Measurements from ENCODE around the gene CD300LF. TPM values are rescaled to one million over a fixed set of nuclear protein-coding genes. Genes with fewer than 3 reads are reported as not detected.

Gene CD300LF
- total RNA-seq, 4 donors from 2014 or later: 0.27 TPM; not detected in 3

DNA sequence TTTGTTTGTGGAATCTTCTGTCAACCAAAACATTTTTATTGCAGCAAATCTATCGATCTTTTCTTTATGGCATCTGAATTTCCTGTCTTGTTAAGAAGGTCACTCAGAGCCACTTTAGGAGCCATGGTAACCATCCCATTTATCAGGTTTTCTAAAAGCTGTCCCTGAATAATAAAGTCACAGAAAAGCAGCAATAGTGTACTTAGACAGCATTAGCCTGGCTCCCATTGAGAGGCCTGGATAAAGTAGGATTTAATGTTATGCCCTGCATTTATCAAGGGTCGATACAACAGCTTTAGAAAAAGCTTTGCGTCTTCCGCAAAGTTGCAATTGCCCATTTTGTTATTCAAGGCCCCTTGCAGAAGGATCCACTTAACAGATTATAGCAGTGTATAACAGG, 10.1 kb upstream of the CD300LF start:
- no peak overlapping the region for H3K27ac ChIP-seq
- H3K9me3 ChIP-seq: no peaks in the 10 kb centered on the region
- no peak for ATAC-seq
- H3K27me3 ChIP-seq: peaks cover 14% of the 10 kb centered on the region
- H3K36me3 ChIP-seq: no peaks in the 10 kb centered on the region
- H3K4me1 ChIP-seq: no peaks in the 10 kb centered on the region
- TF ChIP-seq POLR2A (IDR thresholded peaks at IDR 0.05) (no peak), EP300 (IDR thresholded peaks at IDR 0.05) (no peak), POLR2AphosphoS5 (IDR thresholded peaks at IDR 0.05) (no peak)
- TF ChIP-seq, protein P1, sequence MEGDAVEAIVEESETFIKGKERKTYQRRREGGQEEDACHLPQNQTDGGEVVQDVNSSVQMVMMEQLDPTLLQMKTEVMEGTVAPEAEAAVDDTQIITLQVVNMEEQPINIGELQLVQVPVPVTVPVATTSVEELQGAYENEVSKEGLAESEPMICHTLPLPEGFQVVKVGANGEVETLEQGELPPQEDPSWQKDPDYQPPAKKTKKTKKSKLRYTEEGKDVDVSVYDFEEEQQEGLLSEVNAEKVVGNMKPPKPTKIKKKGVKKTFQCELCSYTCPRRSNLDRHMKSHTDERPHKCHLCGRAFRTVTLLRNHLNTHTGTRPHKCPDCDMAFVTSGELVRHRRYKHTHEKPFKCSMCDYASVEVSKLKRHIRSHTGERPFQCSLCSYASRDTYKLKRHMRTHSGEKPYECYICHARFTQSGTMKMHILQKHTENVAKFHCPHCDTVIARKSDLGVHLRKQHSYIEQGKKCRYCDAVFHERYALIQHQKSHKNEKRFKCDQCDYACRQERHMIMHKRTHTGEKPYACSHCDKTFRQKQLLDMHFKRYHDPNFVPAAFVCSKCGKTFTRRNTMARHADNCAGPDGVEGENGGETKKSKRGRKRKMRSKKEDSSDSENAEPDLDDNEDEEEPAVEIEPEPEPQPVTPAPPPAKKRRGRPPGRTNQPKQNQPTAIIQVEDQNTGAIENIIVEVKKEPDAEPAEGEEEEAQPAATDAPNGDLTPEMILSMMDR (IDR thresholded peaks at IDR 0.05): no peak
- 62 to 89% methylated on average over 4 of the region's 4 CpGs for WGBS, 2 donors (ENCODE audit: low coverage in 1 of 2)
- H3K4me3 ChIP-seq: no peak overlapping the region

DNA sequence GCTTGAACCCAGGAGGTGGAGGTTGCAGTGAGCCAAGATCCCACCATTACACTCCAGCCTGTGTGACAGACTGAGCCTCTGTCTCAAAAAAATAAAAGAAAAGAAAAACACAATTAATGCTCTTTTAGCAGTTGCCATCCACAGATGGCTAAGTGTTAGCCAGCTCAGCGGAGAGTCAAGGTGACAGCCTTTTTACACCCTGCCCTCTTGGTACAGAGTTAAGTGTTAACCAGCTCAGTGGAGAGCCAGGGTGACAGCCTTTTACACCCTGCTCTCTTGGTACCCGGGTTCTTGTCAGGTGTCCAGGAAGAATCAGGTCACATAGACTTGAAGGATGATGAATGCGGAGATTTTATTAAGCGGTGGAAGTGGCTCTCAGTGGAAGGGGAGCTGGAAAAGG, 7.8 kb upstream of the CD300LF start:
- Histone ChIP-seq H3K27me3 (peaks cover 17% of the 10 kb centered on the region), H3K9me3 (no peaks in the 10 kb centered on the region), H3K27ac (no peak overlapping the region), H3K4me3 (no peak overlapping the region), H3K4me1 (no peaks in the 10 kb centered on the region), H3K36me3 (no peaks in the 10 kb centered on the region)
- no peak for ATAC-seq
- no peak for TF ChIP-seq POLR2A (IDR thresholded peaks at IDR 0.05)
- 81 to 83% methylated on average over 1 to 3 of the region's 4 CpGs for WGBS, 2 donors (ENCODE audit: low coverage in 1 of 2)

DNA sequence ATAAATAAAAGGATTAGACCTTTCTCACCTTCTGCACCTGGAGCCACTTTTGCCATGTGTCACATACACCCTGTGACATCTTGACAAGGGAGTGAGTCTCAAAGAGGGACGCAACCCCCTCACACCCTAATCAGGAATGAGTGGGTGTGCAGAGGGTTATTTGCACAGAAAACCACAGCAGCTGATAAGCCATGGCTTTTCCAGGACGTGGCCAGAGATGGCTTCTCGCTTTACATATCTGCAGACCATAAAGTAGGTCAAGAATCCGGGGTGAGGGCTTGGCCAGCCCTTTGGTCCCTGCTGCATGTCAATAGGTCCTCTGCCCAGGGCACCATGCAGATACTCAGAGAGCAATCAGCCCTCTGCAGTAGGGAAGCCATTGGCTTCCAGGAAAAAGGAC, 2.4 kb upstream of the CD300LF start:
- Histone ChIP-seq H3K36me3 (no peaks in the 10 kb centered on the region), H3K9me3 (no peaks in the 10 kb centered on the region), H3K4me1 (no peaks in the 10 kb centered on the region), H3K4me3 (no peak overlapping the region), H3K27me3 (peaks cover 59% of the 10 kb centered on the region), H3K27ac (no peak overlapping the region)
- TF ChIP-seq POLR2A (IDR thresholded peaks at IDR 0.05): no peak
- TF ChIP-seq EP300 (IDR thresholded peaks at IDR 0.05): no peak
- no peak for TF ChIP-seq POLR2AphosphoS5 (IDR thresholded peaks at IDR 0.05)
- TF ChIP-seq, protein P1 (IDR thresholded peaks at IDR 0.05): no peak
- no peak for ATAC-seq
- 40 to 60% methylated on average over 1 to 2 of the region's 4 CpGs for WGBS, 2 donors (ENCODE audit: low coverage in 1 of 2)

DNA sequence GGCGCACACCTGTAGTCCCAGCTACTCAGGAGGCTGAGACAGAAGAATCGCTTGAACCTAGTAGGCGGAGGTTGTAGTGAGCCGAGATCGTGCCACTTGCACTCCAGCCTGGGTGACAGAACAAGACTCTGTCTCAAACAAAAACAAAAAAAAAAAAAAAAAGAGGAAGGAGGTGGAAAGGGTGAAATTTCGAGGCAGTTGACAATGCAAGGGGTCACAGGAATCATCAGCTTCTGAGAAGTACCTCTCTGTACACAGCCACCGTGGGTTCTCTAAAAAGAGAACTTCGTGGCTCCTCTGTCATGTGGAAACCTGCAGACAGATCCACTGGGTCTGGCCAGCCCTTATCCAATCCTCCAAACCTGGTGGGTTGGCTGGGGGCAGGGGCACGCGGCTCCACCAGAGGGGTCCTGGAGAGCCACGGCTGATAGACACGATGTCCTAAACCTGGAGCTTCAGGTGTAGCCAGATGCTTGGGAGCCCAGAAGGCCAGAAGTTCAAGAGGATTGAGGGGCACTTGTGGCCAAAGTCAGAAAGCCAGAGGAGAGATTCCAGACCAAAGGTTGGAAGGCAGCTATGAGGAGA, 540 bp upstream of the CD300LF start:
- Histone ChIP-seq H3K27me3 (peaks cover 59% of the 10 kb centered on the region), H3K9me3 (no peaks in the 10 kb centered on the region), H3K27ac (no peak overlapping the region), H3K4me3 (no peak overlapping the region), H3K4me1 (no peaks in the 10 kb centered on the region), H3K36me3 (no peaks in the 10 kb centered on the region)
- TF ChIP-seq POLR2A (IDR thresholded peaks at IDR 0.05) (no peak), POLR2AphosphoS5 (IDR thresholded peaks at IDR 0.05) (no peak), EP300 (IDR thresholded peaks at IDR 0.05) (no peak)
- TF ChIP-seq, protein P1 (IDR thresholded peaks at IDR 0.05): no peak
- ATAC-seq: no peak
- WGBS, 2 donors (ENCODE audit: low coverage in 1 of 2): 76 to 78% methylated on average over 6 to 11 of the region's 12 CpGs

DNA sequence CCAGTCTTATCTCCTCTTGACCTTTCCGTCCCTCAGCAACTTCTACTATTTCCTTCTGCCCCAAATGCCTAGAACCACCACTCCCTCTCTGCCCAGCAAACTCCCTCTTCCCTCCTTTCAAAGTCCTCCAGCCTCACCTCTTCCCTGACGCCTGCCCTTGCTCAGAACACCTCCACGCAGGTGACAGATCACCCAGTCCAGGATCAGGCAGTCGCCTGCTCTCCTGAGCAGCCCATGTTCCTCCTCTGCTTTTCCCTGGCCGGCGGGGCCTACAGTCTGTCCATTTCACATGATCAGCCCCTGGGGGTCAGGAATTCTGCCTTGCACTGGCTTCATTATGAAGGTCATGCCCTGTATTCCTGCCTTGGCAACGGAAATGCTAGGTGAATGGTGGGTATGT, 422 bp downstream of the CD300LF start:
- Histone ChIP-seq H3K4me1 (no peaks in the 10 kb centered on the region), H3K27ac (no peak overlapping the region), H3K4me3 (no peak overlapping the region), H3K36me3 (no peaks in the 10 kb centered on the region), H3K27me3 (peaks cover 52% of the 10 kb centered on the region), H3K9me3 (no peaks in the 10 kb centered on the region)
- 36 to 71% methylated on average over 1 to 2 of the region's 7 CpGs for WGBS, 2 donors (ENCODE audit: low coverage in 1 of 2)
- ATAC-seq: no peak
- TF ChIP-seq POLR2A (IDR thresholded peaks at IDR 0.05) (no peak), EP300 (IDR thresholded peaks at IDR 0.05) (no peak), POLR2AphosphoS5 (IDR thresholded peaks at IDR 0.05) (no peak)
- TF ChIP-seq, protein P1 (IDR thresholded peaks at IDR 0.05): no peak

All from gastroesophageal sphincter (tissue), 4 donors.